Karpas-422 (cell line): Measurements from ENCODE around the gene MRPL54. TPM values are rescaled to one million over a fixed set of nuclear protein-coding genes. Genes with fewer than 3 reads are reported as not detected.
A peak's percentile ranks its signal among the peaks of the same experiment; 100 is the strongest.
"Not testable (repeated sequence)": the region's sequence is repeated elsewhere in the genome, so short reads cannot be mapped to it uniquely, and the experiment has no call there.

Source experiments
- DNase-seq: peaks from one replicate; pipeline ENCODE4 v3.0.0-alpha.2; 2015
- H2AFZ ChIP-seq: fragments of 200-600 bp; sonication (generic); 2 replicates; pipeline ENCODE4 v1.6.1; 2014; ENCODE audit warnings: antibody characterized with exemption, low read length, mixed read lengths
- H3K27ac ChIP-seq: fragments of 200-600 bp; sonication (generic); 2 replicates; pipeline ENCODE4 v1.5.1; 2014; ENCODE audit warnings: mild to moderate bottlenecking, low read length, moderate library complexity
- H3K27me3 ChIP-seq: fragments of 200-600 bp; sonication (generic); 2 replicates; pipeline ENCODE4 v1.6.1; 2014; ENCODE audit warnings: low read length, mixed read lengths
- H3K36me3 ChIP-seq: fragments of 200-600 bp; sonication (generic); 2 replicates; pipeline ENCODE4 v1.6.1; 2014; ENCODE audit warnings: low read length, mixed read lengths; ENCODE audit not compliant: insufficient read depth
- H3K4me1 ChIP-seq: fragments of 200-600 bp; sonication (generic); 2 replicates; pipeline ENCODE4 v1.6.1; 2014; ENCODE audit warnings: mild to moderate bottlenecking, low read length, mixed read lengths
- H3K4me2 ChIP-seq: fragments of 200-600 bp; sonication (generic); 2 replicates; pipeline ENCODE4 v1.6.1; 2014; ENCODE audit warnings: low read length, low read depth, mild to moderate bottlenecking; ENCODE audit not compliant: poor library complexity, severe bottlenecking
- H3K4me3 ChIP-seq: fragments of 200-600 bp; sonication (generic); 2 replicates; pipeline ENCODE4 v1.5.1; 2014; ENCODE audit warnings: mild to moderate bottlenecking, antibody characterized with exemption, low read length, mixed read lengths
- H3K79me2 ChIP-seq: fragments of 200-600 bp; sonication (generic); 2 replicates; pipeline ENCODE4 v1.6.1; 2014; ENCODE audit warnings: mild to moderate bottlenecking, low read length, mixed read lengths
- H3K9ac ChIP-seq: fragments of 200-600 bp; sonication (generic); 2 replicates; pipeline ENCODE4 v1.6.0; 2014; ENCODE audit warnings: low read length
- H3K9me2 ChIP-seq: fragments of 200-600 bp; sonication (generic), shearing (Covaris generic); replicated peaks from 2 replicates; pipeline ENCODE4 v1.6.0; 2014; ENCODE audit warnings: mild to moderate bottlenecking, low read length, moderate library complexity; ENCODE audit not compliant: insufficient read depth
- H3K9me3 ChIP-seq: fragments of 300-700, 200-600 bp; sonication (generic); 2 replicates; pipeline ENCODE4 v1.6.1; 2014; ENCODE audit warnings: low read length, mixed read lengths
- H4K20me1 ChIP-seq: fragments of 200-600 bp; sonication (generic); 2 replicates; pipeline ENCODE4 v1.6.1; 2014; ENCODE audit warnings: mild to moderate bottlenecking, antibody characterized with exemption, low read length, low read depth; ENCODE audit not compliant: insufficient read depth
- small RNA-seq: library from RNA; depleted of rRNA; stranded (forward); fragments of <200 nt; gene quantifications from one replicate; pipeline ENCODE3, GENCODE V24; 2014
- total RNA-seq: library from RNA; depleted of rRNA; stranded (reverse); fragments of >200 nt; shearing (Covaris generic); gene quantifications from 2 replicates; pipeline ENCODE4 v1.2.3, GENCODE V29; 2014; ENCODE audit warnings: low replicate concordance; rRNA removed

MRPL54 gene
- total RNA-seq, 1 experiment from 2014 or later, result 44.2 TPM

GRCh38 chr19:3810708-3811355, 48.4 kb downstream of the MRPL54 start:
- no peaks in the 10 kb centered on the region for H3K27me3 ChIP-seq
- H2AFZ ChIP-seq, result no peak overlapping the region
- H3K79me2 ChIP-seq, result no peaks in the 10 kb centered on the region
- peak overlapping the region; percentile 32; the same call in 1 of the 2 replicates for H3K4me3 ChIP-seq
- 0 out of 2 replicates have a peak overlapping the region, but pooled peaks have one; percentile 35 for H3K9ac ChIP-seq
- no peak for DNase-seq
- H3K9me3 ChIP-seq, result no peaks in the 10 kb centered on the region
- H4K20me1 ChIP-seq, result peaks cover 61% of the 10 kb centered on the region; the same call in 1 of the 2 replicates
- H3K4me2 ChIP-seq, result peak overlapping the region; percentile 55
- no peaks in the 10 kb centered on the region for H3K9me2 ChIP-seq
- H3K36me3 ChIP-seq, result no peaks in the 10 kb centered on the region
- peaks cover 16% of the 10 kb centered on the region for H3K4me1 ChIP-seq
- no peak overlapping the region for H3K27ac ChIP-seq

GRCh38 chr19:3813473-3814392, 51.3 kb downstream of the MRPL54 start:
- Histone ChIP-seq H3K79me2 (no peaks in the 10 kb centered on the region), H3K4me1 (peaks cover 16% of the 10 kb centered on the region), H2AFZ (no peak overlapping the region), H3K4me2 (no peak overlapping the region), H3K4me3 (no peak overlapping the region), H3K9me2 (no peaks in the 10 kb centered on the region), H3K27me3 (no peaks in the 10 kb centered on the region), H3K9ac (no peak overlapping the region), H3K36me3 (no peaks in the 10 kb centered on the region), H4K20me1 (peaks cover 44% of the 10 kb centered on the region; the same call in 1 of the 2 replicates), H3K9me3 (no peaks in the 10 kb centered on the region), H3K27ac (no peak overlapping the region)
- DNase-seq, result peak; percentile 24

- H3K4me3 ChIP-seq, result no peak overlapping the region
- H3K27ac ChIP-seq, result no peak overlapping the region
Measured at GRCh38 chr19:3814648-3815047, 52.2 kb downstream of the MRPL54 start.

GRCh38 chr19:3816148-3816547, 53.7 kb downstream of the MRPL54 start:
- peak; percentile 1 for DNase-seq
- not testable (repeated sequence) for H2AFZ ChIP-seq, H3K4me2 ChIP-seq, H3K27ac ChIP-seq, H3K4me1 ChIP-seq, H3K36me3 ChIP-seq, H3K9me3 ChIP-seq, H3K79me2 ChIP-seq, H3K9ac ChIP-seq, H3K4me3 ChIP-seq, H3K9me2 ChIP-seq, H3K27me3 ChIP-seq
- peaks cover 32% of the 10 kb centered on the region; the same call in 1 of the 2 replicates for H4K20me1 ChIP-seq

More at GRCh38 chr19:3814648-3815047, 52.2 kb downstream of the MRPL54 start:
- Histone ChIP-seq H2AFZ (no peak overlapping the region), H3K9ac (no peak overlapping the region), H3K27me3 (no peaks in the 10 kb centered on the region), H3K79me2 (no peaks in the 10 kb centered on the region), H3K36me3 (no peaks in the 10 kb centered on the region), H3K4me1 (peaks cover 16% of the 10 kb centered on the region), H3K4me2 (no peak overlapping the region), H4K20me1 (peaks cover 37% of the 10 kb centered on the region; the same call in 1 of the 2 replicates), H3K9me2 (no peaks in the 10 kb centered on the region), H3K9me3 (no peaks in the 10 kb centered on the region)
- peak; percentile 36 for DNase-seq

GRCh38 chr19:3816566-3817218, 54.2 kb downstream of the MRPL54 start:
- H3K4me3 ChIP-seq, result no peak overlapping the region
- no peaks in the 10 kb centered on the region for H3K79me2 ChIP-seq
- no peak overlapping the region for H2AFZ ChIP-seq
- H3K9ac ChIP-seq, result no peak overlapping the region
- no peaks in the 10 kb centered on the region for H3K36me3 ChIP-seq
- peaks cover 32% of the 10 kb centered on the region; the same call in 1 of the 2 replicates for H4K20me1 ChIP-seq
- H3K4me1 ChIP-seq, result no peaks in the 10 kb centered on the region
- H3K4me2 ChIP-seq, result no peak overlapping the region
- DNase-seq, result peak; percentile 14
- no peaks in the 10 kb centered on the region for H3K27me3 ChIP-seq
- no peaks in the 10 kb centered on the region for H3K9me3 ChIP-seq
- no peaks in the 10 kb centered on the region for H3K9me2 ChIP-seq
- no peak overlapping the region for H3K27ac ChIP-seq

Small RNA genes within 50 kb of the gene (small RNA-seq; reads per million reads assigned to genes)
- gene AC005777.1, result not detected

Other genes starting within 250 kb of the MRPL54 start
- gene TEKTIP1, start 223.5 kb upstream of the MRPL54 start, total RNA-seq, result 0.29 TPM in 1 of 2 replicates, not detected in the other
- 34.5 and 102 TPM in 2 replicates for gene MFSD12, start 205.1 kb upstream of the MRPL54 start, total RNA-seq
- 53.7 and 127 TPM in 2 replicates for gene HMG20B, start 189.7 kb upstream of the MRPL54 start, total RNA-seq
- gene GIPC3, start 177.2 kb upstream of the MRPL54 start, total RNA-seq, result not detected in 2 replicates
- gene TBXA2R, start 155.8 kb upstream of the MRPL54 start, total RNA-seq, result 0.15 and 0.22 TPM in 2 replicates
- 9.5 and 24.8 TPM in 2 replicates for gene CACTIN, start 135.9 kb upstream of the MRPL54 start, total RNA-seq
- gene PIP5K1C, start 62.2 kb upstream of the MRPL54 start, total RNA-seq, result 4.2 and 4.4 TPM in 2 replicates
- gene TJP3, start 54.3 kb upstream of the MRPL54 start, total RNA-seq, result not detected in 2 replicates
- 14.7 and 55.0 TPM in 2 replicates for gene APBA3, start 990 bp upstream of the MRPL54 start, total RNA-seq
- gene RAX2, start 9.5 kb downstream of the MRPL54 start, total RNA-seq, result not detected in 2 replicates
- gene MATK, start 23.7 kb downstream of the MRPL54 start, total RNA-seq, result not detected in 2 replicates
- gene ZFR2, start 106.4 kb downstream of the MRPL54 start, total RNA-seq, result not detected in 2 replicates
- not detected in 2 replicates for gene ATCAY, start 118.0 kb downstream of the MRPL54 start, total RNA-seq
- not detected in 2 replicates for gene NMRK2, start 170.4 kb downstream of the MRPL54 start, total RNA-seq
- gene DAPK3, start 208.4 kb downstream of the MRPL54 start, total RNA-seq, result 17.2 and 52.5 TPM in 2 replicates
- gene EEF2, start 222.8 kb downstream of the MRPL54 start, total RNA-seq, result 1,644 and 3,073 TPM in 2 replicates
- gene PIAS4, start 245.1 kb downstream of the MRPL54 start, total RNA-seq, result 17.3 and 55.1 TPM in 2 replicates